Astrocyte (in vitro differentiated cells and primary cell): Measurements from ENCODE around the gene MAEA. TPM values are rescaled to one million over a fixed set of nuclear protein-coding genes. Genes with fewer than 3 reads are reported as not detected.

Source experiments
- DNase-seq: peaks from one replicate; pipeline ENCODE4 v3.0.0-alpha.2; 2010; ENCODE audit warnings: low read depth
- FAIRE-seq: peaks from 2 replicates; lab custom pipeline; 2011; peaks lifted over from hg19 to GRCh38; lab: Jason Lieb, UNC
- H2AFZ ChIP-seq: 2 replicates; pipeline ENCODE4 v1.6.0; 2012; ENCODE audit warnings: low read depth, low read length, inconsistent platforms
- H3K27ac ChIP-seq: 2 replicates; pipeline ENCODE4 v1.5.1; 2011; ENCODE audit warnings: low read depth, low read length, inconsistent platforms
- H3K27me3 ChIP-seq: 2 replicates; pipeline ENCODE4 v1.6.0; 2011; ENCODE audit warnings: low read length, inconsistent platforms; ENCODE audit not compliant: insufficient read depth
- H3K36me3 ChIP-seq: 2 replicates; pipeline ENCODE4 v1.5.1; 2011; ENCODE audit warnings: low read length, inconsistent platforms; ENCODE audit not compliant: insufficient read depth
- H3K4me1 ChIP-seq: 2 replicates; pipeline ENCODE4 v1.5.1; 2011; ENCODE audit warnings: low read length, inconsistent platforms; ENCODE audit not compliant: insufficient read depth
- H3K4me2 ChIP-seq: 2 replicates; pipeline ENCODE4 v1.6.0; 2012; ENCODE audit warnings: low read length, inconsistent platforms
- H3K4me3 ChIP-seq: 2 replicates; pipeline ENCODE4 v1.5.1; 2011; ENCODE audit warnings: low read depth, mild to moderate bottlenecking, low read length, inconsistent platforms; ENCODE audit not compliant: insufficient read depth
- H3K79me2 ChIP-seq: 2 replicates; pipeline ENCODE4 v1.6.0; 2012; ENCODE audit warnings: mild to moderate bottlenecking, low read length, inconsistent platforms; ENCODE audit not compliant: insufficient read depth
- H3K9ac ChIP-seq: 2 replicates; pipeline ENCODE4 v1.6.0; 2012; ENCODE audit warnings: mild to moderate bottlenecking, low read length, inconsistent platforms
- H3K9me3 ChIP-seq: 2 replicates; pipeline ENCODE4 v1.5.1; 2012; ENCODE audit warnings: low read depth, mild to moderate bottlenecking, low read length, inconsistent platforms; ENCODE audit not compliant: insufficient read depth
- H4K20me1 ChIP-seq: 2 replicates; pipeline ENCODE4 v1.6.0; 2012; ENCODE audit warnings: low read length, inconsistent platforms; ENCODE audit not compliant: insufficient read depth
- H3K27ac Mint-ChIP-seq: one replicate; pipeline ENCODE4 v1.8.0; 2021; ENCODE audit warnings: mild to moderate bottlenecking, mixed read lengths; ENCODE audit not compliant: unreplicated experiment
- H3K27me3 Mint-ChIP-seq: one replicate; pipeline ENCODE4 v1.8.0; 2021; ENCODE audit warnings: low read depth, mixed read lengths; ENCODE audit not compliant: unreplicated experiment
- H3K36me3 Mint-ChIP-seq: one replicate; pipeline ENCODE4 v1.8.0; 2021; ENCODE audit warnings: low read depth, mixed read lengths; ENCODE audit not compliant: unreplicated experiment
- H3K4me1 Mint-ChIP-seq: one replicate; pipeline ENCODE4 v1.8.0; 2021; ENCODE audit warnings: low read depth, mixed read lengths; ENCODE audit not compliant: unreplicated experiment
- H3K4me3 Mint-ChIP-seq: one replicate; pipeline ENCODE4 v1.8.0; 2021; ENCODE audit warnings: mild to moderate bottlenecking, moderate library complexity, mixed read lengths; ENCODE audit not compliant: unreplicated experiment
- H3K9me3 Mint-ChIP-seq: one replicate; pipeline ENCODE4 v1.8.0; 2021; ENCODE audit warnings: mild to moderate bottlenecking, mixed read lengths; ENCODE audit not compliant: unreplicated experiment
- CTCF ChIP-seq: IDR thresholded peaks from 2 replicates; pipeline ENCODE4 v1.5.1; 2011; ENCODE audit warnings: low read depth, mild to moderate bottlenecking, inconsistent platforms, low read length, moderate library complexity; ENCODE audit not compliant: insufficient read depth
- EZH2 ChIP-seq: IDR thresholded peaks from 2 replicates; pipeline ENCODE4 v1.6.1; 2012; ENCODE audit warnings: mild to moderate bottlenecking, low read length, inconsistent platforms; ENCODE audit not compliant: insufficient read depth
- total RNA-seq: library from RNA; stranded (reverse); gene quantifications from 2 replicates; pipeline ENCODE4 v1.2.1, GENCODE V29; 2021

MAEA gene
- total RNA-seq, 1 donor from 2014 or later: 79.3 TPM

GRCh38 chr4:1374706-1375045 is 85.0 kb downstream of the MAEA start:
- no peak for FAIRE-seq
- Histone ChIP-seq H4K20me1 (no peaks in the 10 kb centered on the region), H3K4me2 (no peak overlapping the region), H3K27me3 (no peaks in the 10 kb centered on the region), H3K4me3 (no peak overlapping the region), H3K79me2 (no peaks in the 10 kb centered on the region), H3K36me3 (no peaks in the 10 kb centered on the region), H3K4me1 (no peaks in the 10 kb centered on the region), H3K27ac (no peak overlapping the region), H3K9me3 (no peaks in the 10 kb centered on the region), H2AFZ (no peak overlapping the region), H3K9ac (no peak overlapping the region)
- Mint-ChIP-seq H3K27ac (no peak overlapping the region), H3K4me3 (no peak overlapping the region), H3K36me3 (peaks cover 25% of the 10 kb centered on the region), H3K4me1 (no peaks in the 10 kb centered on the region), H3K9me3 (peaks cover 5% of the 10 kb centered on the region), H3K27me3 (no peaks in the 10 kb centered on the region)
- DNase-seq: no peak
- TF ChIP-seq CTCF (no peak), EZH2 (no peak)

- peaks cover 5% of the 10 kb centered on the region for H3K9me3 Mint-ChIP-seq
- Histone ChIP-seq H3K4me2 (no peak overlapping the region), H4K20me1 (no peaks in the 10 kb centered on the region), H2AFZ (no peak overlapping the region), H3K9me3 (no peaks in the 10 kb centered on the region), H3K79me2 (no peaks in the 10 kb centered on the region), H3K4me1 (no peaks in the 10 kb centered on the region), H3K36me3 (no peaks in the 10 kb centered on the region), H3K4me3 (no peak overlapping the region), H3K27ac (no peak overlapping the region), H3K9ac (no peak overlapping the region), H3K27me3 (no peaks in the 10 kb centered on the region)
- H3K27ac Mint-ChIP-seq: no peak overlapping the region
- no peak overlapping the region for H3K4me3 Mint-ChIP-seq
- no peaks in the 10 kb centered on the region for H3K4me1 Mint-ChIP-seq
- no peaks in the 10 kb centered on the region for H3K27me3 Mint-ChIP-seq
- FAIRE-seq: no peak
- TF ChIP-seq EZH2: no peak
- TF ChIP-seq CTCF: no peak
- no peak for DNase-seq
- peaks cover 25% of the 10 kb centered on the region for H3K36me3 Mint-ChIP-seq
Observed at GRCh38 chr4:1375051-1375721, 85.5 kb downstream of the MAEA start.

GRCh38 chr4:1375761-1376322 is 86.2 kb downstream of the MAEA start:
- Histone ChIP-seq H3K79me2 (no peaks in the 10 kb centered on the region), H3K9me3 (no peaks in the 10 kb centered on the region), H3K4me2 (no peak overlapping the region), H3K27ac (no peak overlapping the region), H3K27me3 (no peaks in the 10 kb centered on the region), H3K4me1 (no peaks in the 10 kb centered on the region), H3K9ac (no peak overlapping the region), H2AFZ (no peak overlapping the region), H3K36me3 (no peaks in the 10 kb centered on the region), H4K20me1 (no peaks in the 10 kb centered on the region), H3K4me3 (no peak overlapping the region)
- DNase-seq (no peak), FAIRE-seq (no peak)
- Mint-ChIP-seq H3K27ac (no peak overlapping the region), H3K9me3 (peaks cover 5% of the 10 kb centered on the region), H3K4me1 (no peaks in the 10 kb centered on the region), H3K4me3 (no peak overlapping the region), H3K36me3 (peaks cover 25% of the 10 kb centered on the region), H3K27me3 (no peaks in the 10 kb centered on the region)
- no peak for TF ChIP-seq CTCF
- no peak for TF ChIP-seq EZH2
